Glomerular visceral epithelial cell (primary cell): ENCODE results near the gene ZC3H7B.

Experiments used
- DNase-seq: peaks from one replicate; pipeline ENCODE4 v3.0.0-alpha.2; 2016; ENCODE audit errors: extremely low spot score

Gene ZC3H7B

GRCh38 chr22:41332217-41332939, 31.1 kb downstream of the ZC3H7B start:
- DNase-seq: no peak

GRCh38 chr22:41333806-41334205, 32.5 kb downstream of the ZC3H7B start:
- no peak for DNase-seq

GRCh38 chr22:41334215-41334614, 32.9 kb downstream of the ZC3H7B start:
- DNase-seq: no peak

GRCh38 chr22:41334951-41335635, 33.8 kb downstream of the ZC3H7B start:
- DNase-seq: no peak

GRCh38 chr22:41338614-41339212, 37.4 kb downstream of the ZC3H7B start:
- DNase-seq: no peak

- DNase-seq: no peak
Observed at GRCh38 chr22:41339823-41340222, 38.5 kb downstream of the ZC3H7B start.

GRCh38 chr22:41340357-41340756, 39.0 kb downstream of the ZC3H7B start:
- no peak for DNase-seq

GRCh38 chr22:41341012-41341411, 39.7 kb downstream of the ZC3H7B start:
- no peak for DNase-seq

GRCh38 chr22:41341990-41342389, 40.7 kb downstream of the ZC3H7B start:
- DNase-seq: peak; percentile 12

- DNase-seq: no peak
Observed at GRCh38 chr22:41343300-41343699, 42.0 kb downstream of the ZC3H7B start.

- DNase-seq: no peak
Observed at GRCh38 chr22:41343717-41344116, 42.4 kb downstream of the ZC3H7B start.

- no peak for DNase-seq
Observed at GRCh38 chr22:41344189-41344788, 43.0 kb downstream of the ZC3H7B start.

- no peak for DNase-seq
Observed at GRCh38 chr22:41345807-41346335, 44.5 kb downstream of the ZC3H7B start.

- DNase-seq: no peak
Observed at GRCh38 chr22:41347066-41347859, 45.9 kb downstream of the ZC3H7B start.

- no peak for DNase-seq
Observed at GRCh38 chr22:41348964-41349484, 47.7 kb downstream of the ZC3H7B start.

GRCh38 chr22:41350087-41350486, 48.8 kb downstream of the ZC3H7B start:
- no peak for DNase-seq

GRCh38 chr22:41351011-41351410, 49.7 kb downstream of the ZC3H7B start:
- DNase-seq: no peak

- peak; percentile 61 for DNase-seq
Observed at GRCh38 chr22:41352058-41352457, 50.7 kb downstream of the ZC3H7B start.

- no peak for DNase-seq
Observed at GRCh38 chr22:41353862-41354575, 52.7 kb downstream of the ZC3H7B start.

- no peak for DNase-seq
Observed at GRCh38 chr22:41354979-41355378, 53.7 kb downstream of the ZC3H7B start.

- no peak for DNase-seq
Observed at GRCh38 chr22:41355895-41356294, 54.6 kb downstream of the ZC3H7B start.
